CD4-positive, alpha-beta T cell treated with Interleukin-2 at 100 ng/mL for 4 hours (primary cell): ENCODE results near the gene TRAFD1.

ENCODE experiments used
- DNase-seq: peaks from one replicate; pipeline ENCODE4 v3.0.0-alpha.2; 2020; ENCODE audit warnings: low spot score

Gene TRAFD1

GRCh38 chr12:112116232-112117060 lies 8.9 kb upstream of the TRAFD1 start:
- DNase-seq, result no peak

- no peak for DNase-seq
Measured at GRCh38 chr12:112117685-112118084, 7.7 kb upstream of the TRAFD1 start.

- DNase-seq, result no peak
Measured at GRCh38 chr12:112121780-112122565, 3.4 kb upstream of the TRAFD1 start.

DNA sequence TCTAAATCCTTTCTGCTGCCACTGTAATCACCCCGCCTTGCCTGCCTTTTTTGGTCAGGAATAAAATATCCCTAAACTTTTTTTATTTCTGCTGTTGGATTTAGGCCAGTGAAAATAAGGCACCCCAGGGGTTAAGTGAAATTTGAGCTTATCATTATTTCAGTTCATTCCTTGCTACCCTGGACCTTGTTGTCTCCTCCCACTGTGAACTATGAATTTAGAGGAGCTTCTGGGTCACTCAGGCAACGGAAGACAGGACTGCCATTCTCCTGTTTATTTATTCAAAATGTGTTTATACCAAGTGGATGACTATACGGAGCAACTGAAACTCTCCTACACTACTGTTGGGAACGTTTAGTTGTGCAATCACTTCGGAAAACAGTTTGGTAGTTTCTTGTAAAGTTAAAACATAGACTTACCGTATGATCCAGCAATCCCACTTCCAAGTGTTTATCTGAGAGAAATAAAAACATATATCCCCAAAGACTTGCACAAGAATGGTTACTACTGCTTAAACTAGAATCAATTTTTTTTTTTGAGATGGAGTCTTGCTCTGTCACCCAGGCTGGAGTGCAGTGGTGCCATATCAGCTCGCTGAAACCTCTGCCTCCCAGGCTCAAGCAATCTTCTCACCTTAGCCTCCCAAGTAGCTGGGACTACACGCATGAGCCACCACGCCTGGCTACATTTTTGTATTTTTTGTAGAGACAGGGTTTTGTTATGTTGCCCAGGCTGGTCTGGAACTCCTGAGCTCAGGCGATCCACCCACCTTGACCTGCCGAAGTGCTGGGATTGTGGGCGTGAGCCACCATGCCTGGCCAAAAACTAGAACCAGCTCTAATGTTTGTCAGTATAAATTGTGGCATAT lies 2.3 kb upstream of the TRAFD1 start:
- no peak for DNase-seq

- DNase-seq, result no peak
Measured at GRCh38 chr12:112124918-112125249, 476 bp upstream of the TRAFD1 start.

DNA sequence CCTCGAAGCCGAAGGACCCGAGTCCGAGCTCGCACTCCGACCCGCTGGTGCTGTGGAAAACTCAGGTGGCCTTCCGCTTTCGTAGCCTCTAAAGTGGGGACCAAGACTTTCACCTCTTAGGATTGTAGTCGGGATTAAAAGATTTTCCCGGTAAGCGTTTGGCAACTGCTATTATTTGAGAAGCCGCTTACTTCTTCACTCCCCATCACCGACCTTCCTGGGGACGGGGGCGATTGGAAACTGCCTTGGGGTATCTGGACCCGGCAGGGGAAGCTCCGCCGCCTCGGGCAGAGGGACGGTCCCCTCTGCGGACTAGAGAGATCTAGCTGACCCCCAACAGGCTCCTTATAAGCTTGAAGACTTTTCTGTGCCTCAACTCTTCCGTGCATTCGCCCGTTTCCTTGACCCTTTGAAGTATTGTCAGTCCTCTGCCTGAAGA lies 659 bp downstream of the TRAFD1 start:
- no peak for DNase-seq

- no peak for DNase-seq
Measured at GRCh38 chr12:112126911-112127310, 1.6 kb downstream of the TRAFD1 start.

DNA sequence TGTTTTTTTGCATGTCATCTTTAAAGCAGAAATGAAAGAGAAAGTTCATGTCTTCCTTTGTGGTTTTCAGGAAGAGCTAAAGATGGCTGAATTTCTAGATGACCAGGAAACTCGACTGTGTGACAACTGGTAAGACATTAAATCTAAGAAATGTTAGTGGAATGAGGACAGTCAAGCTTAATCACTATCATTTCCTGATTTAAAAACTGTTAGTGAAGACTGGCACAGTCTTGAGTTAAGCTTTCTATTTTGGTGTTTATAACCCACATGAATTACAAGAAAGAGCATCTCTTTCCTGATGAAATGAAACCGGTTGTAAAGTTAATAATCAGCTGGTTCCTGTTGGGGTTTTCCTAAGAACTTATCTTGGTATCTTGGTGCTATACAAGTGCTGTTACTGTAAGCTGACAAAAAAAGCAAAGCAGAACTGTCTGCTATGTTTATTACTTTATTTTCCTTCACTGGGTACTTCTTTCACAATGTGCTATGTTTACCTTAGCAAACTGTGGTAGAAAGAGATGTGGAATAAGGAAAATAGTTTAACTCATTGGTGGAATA lies 5.2 kb downstream of the TRAFD1 start:
- DNase-seq, result peak; percentile 81

GRCh38 chr12:112131686-112132085 lies 6.3 kb downstream of the TRAFD1 start:
- no peak for DNase-seq

DNA sequence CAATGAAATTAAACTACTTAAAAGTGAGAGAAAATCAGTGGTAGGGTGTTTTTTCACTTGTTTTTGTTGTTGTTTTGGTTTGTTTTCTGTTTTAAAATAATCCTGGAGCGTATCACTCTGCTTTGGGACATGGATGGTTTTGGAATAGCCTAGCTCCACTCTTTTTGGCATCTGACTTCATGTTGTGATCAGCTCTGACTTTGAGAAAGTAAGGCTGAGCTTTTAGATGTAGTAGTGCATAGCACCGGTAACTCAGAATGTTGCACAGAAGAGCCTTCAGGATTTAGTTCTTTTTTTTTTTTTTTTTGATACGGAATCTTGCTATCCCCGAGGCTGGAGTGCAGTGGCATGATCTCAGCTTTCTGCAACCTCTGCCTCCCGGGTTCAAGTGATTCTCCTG lies 8.1 kb downstream of the TRAFD1 start:
- no peak for DNase-seq

GRCh38 chr12:112134731-112135130 lies 9.4 kb downstream of the TRAFD1 start:
- no peak for DNase-seq

DNA sequence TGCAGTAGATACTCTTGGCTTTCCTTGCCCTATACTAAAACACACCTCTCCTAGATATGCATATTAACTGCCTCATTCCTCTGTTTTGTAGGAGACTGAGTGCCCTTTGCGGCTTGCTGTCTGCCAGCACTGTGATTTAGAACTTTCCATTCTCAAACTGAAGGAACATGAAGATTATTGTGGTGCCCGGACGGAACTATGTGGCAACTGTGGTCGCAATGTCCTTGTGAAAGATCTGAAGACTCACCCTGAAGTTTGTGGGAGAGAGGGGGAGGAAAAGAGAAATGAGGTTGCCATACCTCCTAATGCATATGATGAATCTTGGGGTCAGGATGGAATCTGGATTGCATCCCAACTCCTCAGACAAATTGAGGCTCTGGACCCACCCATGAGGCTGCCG lies 15.4 kb downstream of the TRAFD1 start:
- DNase-seq, result no peak

- no peak for DNase-seq
Measured at GRCh38 chr12:112146123-112146522, 20.8 kb downstream of the TRAFD1 start.

DNA sequence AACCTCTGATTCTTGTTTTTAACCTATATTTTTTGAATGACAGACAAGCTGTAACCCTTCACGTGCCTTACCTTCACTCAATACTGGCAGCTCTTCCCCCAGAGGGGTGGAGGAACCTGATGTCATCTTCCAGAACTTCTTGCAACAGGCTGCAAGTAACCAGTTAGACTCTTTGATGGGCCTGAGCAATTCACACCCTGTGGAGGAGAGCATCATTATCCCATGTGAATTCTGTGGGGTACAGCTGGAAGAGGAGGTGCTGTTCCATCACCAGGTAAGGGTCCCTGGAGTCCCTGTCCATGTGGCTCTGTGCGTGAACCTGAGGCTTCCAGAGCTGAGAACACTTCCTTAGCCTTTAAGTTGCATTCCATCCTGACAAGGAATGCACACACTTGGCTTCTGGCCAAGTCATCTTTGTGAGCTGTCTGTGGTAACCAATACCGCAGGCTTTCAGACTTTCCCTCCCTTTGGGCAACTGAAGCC lies 22.7 kb downstream of the TRAFD1 start:
- DNase-seq, result no peak

GRCh38 chr12:112149596-112149995 lies 24.2 kb downstream of the TRAFD1 start:
- DNase-seq, result no peak

- DNase-seq, result no peak
Measured at GRCh38 chr12:112151766-112152541, 26.6 kb downstream of the TRAFD1 start.

GRCh38 chr12:112153181-112153892 lies 28.0 kb downstream of the TRAFD1 start:
- no peak for DNase-seq

DNA sequence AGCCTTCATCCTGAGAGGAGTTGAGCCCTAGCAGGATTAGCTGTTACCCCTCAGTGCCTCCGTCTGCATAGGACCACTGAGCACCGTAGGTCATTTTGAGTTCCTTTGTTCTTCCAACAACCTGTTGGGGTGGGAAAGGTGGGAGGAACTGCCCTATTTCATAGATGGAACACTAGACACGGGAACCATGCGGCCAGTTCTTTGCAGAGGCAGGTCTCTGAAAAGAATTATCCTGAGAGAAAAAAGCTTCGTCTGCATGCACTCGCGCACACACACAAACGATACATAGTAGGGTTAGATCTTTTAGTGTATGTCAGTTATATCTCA lies 28.5 kb downstream of the TRAFD1 start:
- no peak for DNase-seq

DNA sequence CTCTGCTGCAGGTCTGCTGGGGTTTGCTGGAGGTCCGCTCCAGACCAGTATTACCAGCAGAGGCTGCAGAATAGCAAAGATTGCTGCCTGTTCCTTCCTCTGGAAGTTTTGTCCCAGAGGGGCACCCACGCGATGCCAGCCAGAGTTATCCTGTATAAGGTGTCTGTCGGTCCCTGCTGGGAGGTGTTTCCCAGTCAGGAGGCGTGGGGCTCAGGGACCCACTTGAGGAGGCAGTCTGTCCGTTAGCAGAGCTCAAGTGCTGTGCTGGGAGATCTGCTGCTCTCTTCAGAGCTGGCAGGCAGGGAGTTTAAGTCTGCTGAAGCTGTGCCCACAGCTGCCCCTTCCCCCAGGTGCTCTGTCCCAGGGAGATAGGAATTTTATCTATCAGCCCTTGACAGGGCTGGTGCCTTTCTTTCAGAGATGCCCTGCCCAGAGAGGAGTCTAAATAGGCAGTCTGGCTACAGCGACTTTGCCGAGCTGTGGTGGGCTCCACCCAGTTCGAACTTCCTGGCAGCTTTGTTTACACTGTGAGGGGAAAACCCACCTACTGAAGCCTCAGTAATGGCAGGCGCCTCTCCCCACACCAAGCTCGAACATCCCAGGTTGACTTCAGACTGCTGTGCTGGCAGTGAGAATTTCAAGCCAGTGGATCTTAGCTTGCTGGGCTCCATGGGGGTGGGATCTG lies 33.2 kb downstream of the TRAFD1 start:
- DNase-seq, result peak; percentile 66

DNA sequence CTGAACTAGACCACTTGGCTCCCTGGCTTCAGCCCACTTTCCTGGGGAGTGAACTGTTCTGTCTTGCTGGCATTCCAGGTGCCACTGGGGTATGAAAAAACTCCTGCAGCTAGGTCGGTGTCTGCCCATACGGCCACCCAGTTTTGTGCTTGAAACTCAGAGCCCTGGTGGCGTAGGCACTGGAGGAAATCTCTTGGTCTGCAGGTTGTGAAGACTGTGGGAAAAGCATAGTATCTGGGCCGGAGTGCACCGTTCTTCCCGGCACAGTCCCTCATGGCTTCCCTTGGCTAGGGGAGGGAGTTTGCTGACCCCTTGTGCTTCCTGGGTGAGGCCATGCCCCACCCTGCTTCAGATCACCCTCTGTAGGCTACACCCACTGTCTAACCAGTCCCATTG lies 33.8 kb downstream of the TRAFD1 start:
- DNase-seq, result no peak
